ENCODE results near the gene OR8B8.
"Not testable (repeated sequence)": the region's sequence is repeated elsewhere in the genome, so short reads cannot be mapped to it uniquely, and the experiment has no call there.

OR8B8 gene

GRCh38 chr11:124467381-124467927, 22.0 kb upstream of the OR8B8 start:
- Histone ChIP-seq H3K4me1 (ENCODE audit: insufficient read depth, low read length) (no peaks in the 10 kb centered on the region), H3K27me3 (ENCODE audit: insufficient read depth, low read length) (no peaks in the 10 kb centered on the region), H3K36me3 (ENCODE audit: insufficient read depth, low read depth, low read length) (no peaks in the 10 kb centered on the region), H3K4me3 (ENCODE audit: low read length) (no peak overlapping the region), H3K9me3 (ENCODE audit: insufficient read depth, low read depth, low read length) (no peaks in the 10 kb centered on the region), H3K9ac (ENCODE audit: low read depth, low read length) (no peak overlapping the region), H3K27ac (ENCODE audit: low read length) (no peak overlapping the region)

DNA sequence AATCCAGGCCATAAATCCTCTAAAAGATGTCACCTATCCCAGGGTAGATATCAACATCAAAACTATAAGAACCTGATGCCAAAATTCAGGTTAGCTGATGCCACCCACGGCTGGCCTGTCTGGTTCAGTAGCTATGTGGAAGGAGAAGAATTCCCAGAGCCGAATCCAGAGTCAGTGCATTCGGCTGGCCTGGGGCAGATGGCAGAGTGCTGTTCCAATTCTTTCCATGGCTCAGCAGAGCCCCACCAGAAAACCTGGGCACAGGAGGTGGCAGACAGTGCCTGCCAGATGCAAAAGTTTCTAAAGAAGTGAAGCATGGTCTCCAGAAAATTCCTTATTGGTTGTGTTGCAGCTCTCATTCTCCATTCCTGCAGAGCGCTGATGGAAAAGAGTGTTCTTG, 19.9 kb upstream of the OR8B8 start:
- Histone ChIP-seq H3K27ac (ENCODE audit: low read length) (no peak overlapping the region), H3K4me1 (ENCODE audit: insufficient read depth, low read length) (no peaks in the 10 kb centered on the region)

GRCh38 chr11:124463990-124464389, 18.5 kb upstream of the OR8B8 start:
- Histone ChIP-seq H3K36me3 (ENCODE audit: insufficient read depth, low read depth, low read length) (no peaks in the 10 kb centered on the region), H3K9ac (ENCODE audit: low read depth, low read length) (no peak overlapping the region), H3K4me1 (ENCODE audit: insufficient read depth, low read length) (no peaks in the 10 kb centered on the region), H3K27ac (ENCODE audit: low read length) (no peak overlapping the region), H3K4me3 (ENCODE audit: low read length) (no peak overlapping the region), H3K27me3 (ENCODE audit: insufficient read depth, low read length) (no peaks in the 10 kb centered on the region), H3K9me3 (ENCODE audit: insufficient read depth, low read depth, low read length) (peaks cover 3% of the 10 kb centered on the region; the same call in 1 of the 2 replicates)

More for the DNA sequence above, 19.9 kb upstream of the OR8B8 start:
- H3K27me3 ChIP-seq (ENCODE audit: insufficient read depth, low read length): no peaks in the 10 kb centered on the region
- no peak overlapping the region for H3K9ac ChIP-seq (ENCODE audit: low read depth, low read length)
- H3K36me3 ChIP-seq (ENCODE audit: insufficient read depth, low read depth, low read length): no peaks in the 10 kb centered on the region
- no peak overlapping the region for H3K4me3 ChIP-seq (ENCODE audit: low read length)
- H3K9me3 ChIP-seq (ENCODE audit: insufficient read depth, low read depth, low read length): no peaks in the 10 kb centered on the region

- H3K36me3 ChIP-seq (ENCODE audit: insufficient read depth, low read depth, low read length): no peaks in the 10 kb centered on the region
- H3K27ac ChIP-seq (ENCODE audit: low read length): no peak overlapping the region
- peaks cover 4% of the 10 kb centered on the region; the same call in 1 of the 2 replicates for H3K9me3 ChIP-seq (ENCODE audit: insufficient read depth, low read depth, low read length)
- no peak overlapping the region for H3K4me3 ChIP-seq (ENCODE audit: low read length)
- H3K4me1 ChIP-seq (ENCODE audit: insufficient read depth, low read length): no peaks in the 10 kb centered on the region
- H3K9ac ChIP-seq (ENCODE audit: low read depth, low read length): no peak overlapping the region
- H3K27me3 ChIP-seq (ENCODE audit: insufficient read depth, low read length): no peaks in the 10 kb centered on the region
These were observed 17.8 kb upstream of the OR8B8 start for GRCh38 chr11:124463324-124463723.

DNA sequence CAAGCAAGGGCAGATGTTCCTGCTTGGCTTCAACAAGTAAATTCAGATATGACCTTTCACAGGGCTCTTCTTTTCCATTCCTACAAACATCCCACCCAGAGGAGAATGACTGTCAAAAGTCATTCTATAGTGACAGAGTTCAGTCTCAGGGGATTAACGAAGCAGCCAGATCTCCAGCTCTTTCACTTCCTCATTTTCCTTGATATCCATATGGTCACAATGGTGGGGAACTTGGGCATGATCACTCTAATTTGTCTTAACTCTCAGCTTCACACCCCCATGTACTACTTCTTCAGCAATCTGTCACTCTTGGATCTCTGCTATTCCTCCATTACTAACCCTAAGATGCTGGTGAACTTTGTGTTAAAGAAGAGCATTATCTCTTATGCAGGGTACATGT, 15.0 kb upstream of the OR8B8 start:
- Histone ChIP-seq H3K27me3 (ENCODE audit: insufficient read depth, low read length) (no peaks in the 10 kb centered on the region), H3K9ac (ENCODE audit: low read depth, low read length) (no peak overlapping the region), H3K4me3 (ENCODE audit: low read length) (no peak overlapping the region), H3K4me1 (ENCODE audit: insufficient read depth, low read length) (no peaks in the 10 kb centered on the region), H3K27ac (ENCODE audit: low read length) (no peak overlapping the region), H3K36me3 (ENCODE audit: insufficient read depth, low read depth, low read length) (no peaks in the 10 kb centered on the region), H3K9me3 (ENCODE audit: insufficient read depth, low read depth, low read length) (peaks cover 4% of the 10 kb centered on the region; the same call in 1 of the 2 replicates)

DNA sequence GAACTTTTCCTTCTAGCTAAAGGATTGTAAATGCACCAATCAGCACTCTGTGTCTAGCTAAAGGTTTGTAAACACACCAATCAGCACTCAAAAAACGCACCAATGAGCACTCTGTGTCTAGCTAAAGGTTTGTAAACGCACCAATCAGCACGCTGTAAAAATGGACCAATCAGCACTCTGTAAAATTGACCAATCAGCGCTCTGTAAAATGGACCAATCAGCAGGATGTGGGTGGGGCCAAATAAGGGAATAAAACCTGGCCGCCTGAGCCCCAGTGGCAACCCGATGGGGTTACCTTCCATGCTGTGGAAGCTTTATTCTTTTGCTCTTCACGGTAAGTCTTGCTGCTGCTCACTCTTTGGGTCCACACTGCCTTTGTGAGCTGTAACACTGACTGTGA, 13.9 kb upstream of the OR8B8 start:
- not testable (repeated sequence) for H3K9ac ChIP-seq (ENCODE audit: low read depth, low read length); H3K36me3 ChIP-seq (ENCODE audit: insufficient read depth, low read depth, low read length); H3K27ac ChIP-seq (ENCODE audit: low read length); H3K4me1 ChIP-seq (ENCODE audit: insufficient read depth, low read length); H3K27me3 ChIP-seq (ENCODE audit: insufficient read depth, low read length); H3K9me3 ChIP-seq (ENCODE audit: insufficient read depth, low read depth, low read length); H3K4me3 ChIP-seq (ENCODE audit: low read length)

GRCh38 chr11:124454552-124454951, 9.1 kb upstream of the OR8B8 start:
- Histone ChIP-seq H3K36me3 (ENCODE audit: insufficient read depth, low read depth, low read length) (no peaks in the 10 kb centered on the region), H3K9ac (ENCODE audit: low read depth, low read length) (no peak overlapping the region), H3K27ac (ENCODE audit: low read length) (no peak overlapping the region), H3K4me3 (ENCODE audit: low read length) (no peak overlapping the region), H3K4me1 (ENCODE audit: insufficient read depth, low read length) (no peaks in the 10 kb centered on the region), H3K9me3 (ENCODE audit: insufficient read depth, low read depth, low read length) (peaks cover 4% of the 10 kb centered on the region; the same call in 1 of the 2 replicates), H3K27me3 (ENCODE audit: insufficient read depth, low read length) (no peaks in the 10 kb centered on the region)

GRCh38 chr11:124446916-124447315, 1.4 kb upstream of the OR8B8 start:
- Histone ChIP-seq H3K9me3 (ENCODE audit: insufficient read depth, low read depth, low read length) (no peaks in the 10 kb centered on the region), H3K36me3 (ENCODE audit: insufficient read depth, low read depth, low read length) (no peaks in the 10 kb centered on the region), H3K9ac (ENCODE audit: low read depth, low read length) (no peak overlapping the region), H3K4me1 (ENCODE audit: insufficient read depth, low read length) (no peaks in the 10 kb centered on the region), H3K27me3 (ENCODE audit: insufficient read depth, low read length) (no peaks in the 10 kb centered on the region), H3K4me3 (ENCODE audit: low read length) (no peak overlapping the region), H3K27ac (ENCODE audit: low read length) (no peak overlapping the region)

- Histone ChIP-seq H3K4me1 (ENCODE audit: insufficient read depth, low read length) (no peaks in the 10 kb centered on the region), H3K9me3 (ENCODE audit: insufficient read depth, low read depth, low read length) (no peaks in the 10 kb centered on the region), H3K36me3 (ENCODE audit: insufficient read depth, low read depth, low read length) (no peaks in the 10 kb centered on the region), H3K27me3 (ENCODE audit: insufficient read depth, low read length) (no peaks in the 10 kb centered on the region), H3K27ac (ENCODE audit: low read length) (no peak overlapping the region), H3K9ac (ENCODE audit: low read depth, low read length) (no peak overlapping the region), H3K4me3 (ENCODE audit: low read length) (no peak overlapping the region)
These were observed 2.6 kb downstream of the OR8B8 start for GRCh38 chr11:124442847-124443246.

DNA sequence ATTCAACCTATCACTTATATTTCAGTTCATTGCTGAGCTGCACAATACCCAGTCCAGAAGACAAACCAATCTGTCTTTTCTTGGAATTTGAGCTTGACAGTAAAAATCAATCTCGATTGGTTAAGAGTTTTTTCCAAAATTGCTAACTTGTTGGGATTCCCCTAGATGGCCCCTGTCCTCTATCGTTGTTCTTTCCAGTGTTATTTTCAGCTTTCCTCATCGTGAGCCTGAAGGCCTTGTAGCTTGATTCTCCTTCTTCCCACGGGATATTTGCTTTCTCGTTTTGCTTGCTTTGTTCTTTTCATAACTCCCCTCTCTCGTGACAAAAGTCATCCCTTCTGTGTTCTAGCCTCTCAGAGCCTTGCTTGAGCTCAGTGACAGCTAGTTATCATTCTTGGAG, 3.1 kb downstream of the OR8B8 start:
- Histone ChIP-seq H3K27me3 (ENCODE audit: insufficient read depth, low read length) (no peaks in the 10 kb centered on the region), H3K9me3 (ENCODE audit: insufficient read depth, low read depth, low read length) (no peaks in the 10 kb centered on the region), H3K4me3 (ENCODE audit: low read length) (no peak overlapping the region), H3K9ac (ENCODE audit: low read depth, low read length) (no peak overlapping the region), H3K36me3 (ENCODE audit: insufficient read depth, low read depth, low read length) (no peaks in the 10 kb centered on the region), H3K27ac (ENCODE audit: low read length) (no peak overlapping the region), H3K4me1 (ENCODE audit: insufficient read depth, low read length) (no peaks in the 10 kb centered on the region)

DNA sequence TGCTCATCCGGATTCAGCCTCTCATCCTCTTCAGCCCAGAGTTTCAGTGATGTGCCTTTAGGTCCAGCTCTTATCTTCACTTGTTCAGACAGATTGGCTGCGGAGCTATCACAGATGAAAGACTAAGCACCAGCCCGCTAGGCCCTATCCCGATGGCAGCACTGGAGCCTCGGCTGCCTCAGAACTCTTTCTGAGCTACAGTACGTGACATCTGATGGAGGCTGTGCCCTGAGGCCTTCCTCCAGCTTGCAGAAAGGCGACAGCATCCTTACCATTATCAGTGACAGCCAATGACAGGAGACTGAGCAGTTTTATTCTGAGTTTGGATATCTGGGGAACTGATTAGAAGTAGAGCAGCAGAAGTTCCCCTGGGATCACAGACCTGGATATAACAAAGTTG, 4.0 kb downstream of the OR8B8 start:
- Histone ChIP-seq H3K4me3 (ENCODE audit: low read length) (no peak overlapping the region), H3K27me3 (ENCODE audit: insufficient read depth, low read length) (no peaks in the 10 kb centered on the region), H3K9ac (ENCODE audit: low read depth, low read length) (no peak overlapping the region), H3K9me3 (ENCODE audit: insufficient read depth, low read depth, low read length) (no peaks in the 10 kb centered on the region), H3K4me1 (ENCODE audit: insufficient read depth, low read length) (no peaks in the 10 kb centered on the region), H3K27ac (ENCODE audit: low read length) (no peak overlapping the region), H3K36me3 (ENCODE audit: insufficient read depth, low read depth, low read length) (no peaks in the 10 kb centered on the region)

DNA sequence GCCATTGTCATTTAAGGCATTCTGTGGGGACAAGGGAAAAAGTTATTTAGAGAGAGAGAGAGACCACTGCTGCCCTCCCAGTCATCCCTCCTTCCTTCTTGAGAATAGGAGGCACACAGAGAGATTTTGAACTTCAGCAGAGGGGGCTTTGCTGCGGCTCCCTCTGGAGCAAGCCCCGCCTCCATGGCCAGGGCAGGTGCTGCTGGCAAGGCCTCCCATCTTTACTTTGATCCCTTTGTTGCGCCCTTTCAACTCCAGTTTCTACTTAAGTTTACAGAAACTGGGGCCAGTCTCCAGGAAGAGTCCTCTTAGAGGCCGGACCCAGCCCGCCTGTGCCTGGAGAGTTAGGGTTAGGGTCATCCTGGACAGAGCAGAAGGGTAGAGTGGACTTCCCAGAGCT, 4.4 kb downstream of the OR8B8 start:
- Histone ChIP-seq H3K27ac (ENCODE audit: low read length) (no peak overlapping the region), H3K36me3 (ENCODE audit: insufficient read depth, low read depth, low read length) (no peaks in the 10 kb centered on the region), H3K4me1 (ENCODE audit: insufficient read depth, low read length) (no peaks in the 10 kb centered on the region), H3K27me3 (ENCODE audit: insufficient read depth, low read length) (no peaks in the 10 kb centered on the region), H3K9me3 (ENCODE audit: insufficient read depth, low read depth, low read length) (no peaks in the 10 kb centered on the region), H3K4me3 (ENCODE audit: low read length) (no peak overlapping the region), H3K9ac (ENCODE audit: low read depth, low read length) (no peak overlapping the region)

Data from iPS-20b (cell line).